HG03460 (cell line): ENCODE measurements around the gene TMEM248.
A peak's percentile ranks its signal among the peaks of the same experiment; 100 is the strongest.
"Not testable (repeated sequence)": the region's sequence is repeated elsewhere in the genome, so short reads cannot be mapped to it uniquely, and the experiment has no call there.

Source experiments
- ATAC-seq: cut with Tn5 transposase; IDR thresholded peaks from one replicate; pipeline ENCODE4 v1.9.1; 2021; ENCODE audit not compliant: unreplicated experiment

TMEM248 gene

GRCh38 chr7:66907731-66908130 lies 13.3 kb upstream of the TMEM248 start:
- ATAC-seq, result no peak

GRCh38 chr7:66908598-66908997 lies 12.4 kb upstream of the TMEM248 start:
- ATAC-seq, result not testable (repeated sequence)

- no peak for ATAC-seq
Measured at GRCh38 chr7:66910789-66911188, 10.2 kb upstream of the TMEM248 start.

GRCh38 chr7:66911191-66911590 lies 9.8 kb upstream of the TMEM248 start:
- not testable (repeated sequence) for ATAC-seq

- no peak for ATAC-seq
Measured at GRCh38 chr7:66912195-66912594, 8.8 kb upstream of the TMEM248 start.

- no peak for ATAC-seq
Measured at GRCh38 chr7:66913118-66914037, 7.6 kb upstream of the TMEM248 start.

GRCh38 chr7:66917904-66918303 lies 3.1 kb upstream of the TMEM248 start:
- not testable (repeated sequence) for ATAC-seq

GRCh38 chr7:66919304-66919703 lies 1.7 kb upstream of the TMEM248 start:
- no peak for ATAC-seq

- ATAC-seq, result no peak
Measured at GRCh38 chr7:66919704-66920103, 1.3 kb upstream of the TMEM248 start.

- ATAC-seq, result no peak
Measured at GRCh38 chr7:66920256-66920655, 769 bp upstream of the TMEM248 start.

- peak; percentile 33 for ATAC-seq
Measured at GRCh38 chr7:66921396-66921917, 432 bp downstream of the TMEM248 start.

- ATAC-seq, result peak; percentile 22
Measured at GRCh38 chr7:66921918-66922486, 977 bp downstream of the TMEM248 start.

GRCh38 chr7:66925255-66925654 lies 4.2 kb downstream of the TMEM248 start:
- ATAC-seq, result no peak

- no peak for ATAC-seq
Measured at GRCh38 chr7:66927348-66927948, 6.4 kb downstream of the TMEM248 start.

- ATAC-seq, result no peak
Measured at GRCh38 chr7:66928388-66928787, 7.4 kb downstream of the TMEM248 start.

GRCh38 chr7:66929165-66929564 lies 8.1 kb downstream of the TMEM248 start:
- no peak for ATAC-seq

GRCh38 chr7:66929935-66930334 lies 8.9 kb downstream of the TMEM248 start:
- ATAC-seq, result no peak

- ATAC-seq, result no peak
Measured at GRCh38 chr7:66930341-66930740, 9.3 kb downstream of the TMEM248 start.

GRCh38 chr7:66933469-66933868 lies 12.4 kb downstream of the TMEM248 start:
- ATAC-seq, result no peak

GRCh38 chr7:66937940-66938339 lies 16.9 kb downstream of the TMEM248 start:
- no peak for ATAC-seq

GRCh38 chr7:66939325-66939724 lies 18.3 kb downstream of the TMEM248 start:
- no peak for ATAC-seq

GRCh38 chr7:66946545-66946944 lies 25.5 kb downstream of the TMEM248 start:
- ATAC-seq, result no peak
